Measurements from ENCODE around the gene SLC25A21. TPM values are rescaled to one million over a fixed set of nuclear protein-coding genes. Genes with fewer than 3 reads are reported as not detected.

SLC25A21 gene
- total and polyA plus RNA-seq, 7 experiments from 2014 or later = not detected

DNA sequence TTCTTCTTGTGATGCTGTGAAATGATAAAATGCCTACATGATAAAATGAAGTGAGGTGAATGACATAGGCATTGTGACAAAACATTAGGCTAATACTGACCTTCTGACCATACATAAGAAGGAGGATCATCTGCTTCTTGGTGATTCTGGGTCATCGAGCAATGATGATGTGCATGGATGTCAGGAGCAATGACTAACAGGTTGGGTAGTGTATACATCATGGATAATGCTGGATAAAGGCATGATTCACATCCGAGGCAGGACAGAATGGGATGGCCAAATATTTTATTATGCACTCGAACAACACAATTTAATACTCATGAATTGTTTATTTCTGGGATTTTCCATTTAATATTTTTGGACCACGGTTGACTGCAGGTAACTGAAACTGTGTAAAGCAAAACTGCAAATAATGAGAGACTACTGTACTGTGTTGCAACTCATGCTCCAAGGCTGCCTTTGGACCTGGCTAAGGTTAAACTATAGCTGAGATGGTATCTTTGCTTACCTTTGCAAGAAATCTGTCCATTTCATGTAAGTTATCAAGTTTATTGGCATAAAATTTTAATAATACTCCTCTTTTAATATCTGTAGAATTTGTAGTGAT lies 7.6 kb upstream of the SLC25A21 start:
- H3K36me3 Mint-ChIP-seq = no peaks in the 10 kb centered on the region
- DNase-seq = no peak
- intact Hi-C loops (cut with micrococcal nuclease) = no loop called here
- no peak overlapping the region for H3K4me3 ChIP-seq (ENCODE audit: low read length)
- no peak overlapping the region for H3K27ac ChIP-seq (ENCODE audit: low read depth, low read length)
- CTCF ChIA-PET = interaction anchor here (0.6 kb wide), 1 partner anchor 9 kb away, joined by 5 read pairs; no protein-coding TSS in a partner anchor
- peaks cover 0 to 11% (median 2%) of the 10 kb centered on the region in 11 donors for H3K9me3 Mint-ChIP-seq
- no peak overlapping the region for H3K4me3 Mint-ChIP-seq
- H3K9me3 ChIP-seq (ENCODE audit: control insufficient read depth in 2 of 3, low read length in 3 of 3) = no peaks in the 10 kb centered on the region
- H3K36me3 ChIP-seq (ENCODE audit: control insufficient read depth in 2 of 3, insufficient read depth in 3 of 3, low read length in 3 of 3) = no peaks in the 10 kb centered on the region
- H3K4me1 ChIP-seq (ENCODE audit: control insufficient read depth in 2 of 2, insufficient read depth in 2 of 2, low read length in 2 of 2) = no peaks in the 10 kb centered on the region
- no peaks in the 10 kb centered on the region for H3K27me3 ChIP-seq (ENCODE audit: control insufficient read depth in 2 of 2, insufficient read depth in 2 of 2, low read length in 2 of 2)
- H3K4me1 Mint-ChIP-seq = no peaks in the 10 kb centered on the region
- no peak for ATAC-seq
- POLR2A ChIA-PET = no interaction called here
- no peak overlapping the region for H3K27ac Mint-ChIP-seq
- peaks cover 0 to 4% (median 2%) of the 10 kb centered on the region in 5 donors for H3K27me3 Mint-ChIP-seq

DNA sequence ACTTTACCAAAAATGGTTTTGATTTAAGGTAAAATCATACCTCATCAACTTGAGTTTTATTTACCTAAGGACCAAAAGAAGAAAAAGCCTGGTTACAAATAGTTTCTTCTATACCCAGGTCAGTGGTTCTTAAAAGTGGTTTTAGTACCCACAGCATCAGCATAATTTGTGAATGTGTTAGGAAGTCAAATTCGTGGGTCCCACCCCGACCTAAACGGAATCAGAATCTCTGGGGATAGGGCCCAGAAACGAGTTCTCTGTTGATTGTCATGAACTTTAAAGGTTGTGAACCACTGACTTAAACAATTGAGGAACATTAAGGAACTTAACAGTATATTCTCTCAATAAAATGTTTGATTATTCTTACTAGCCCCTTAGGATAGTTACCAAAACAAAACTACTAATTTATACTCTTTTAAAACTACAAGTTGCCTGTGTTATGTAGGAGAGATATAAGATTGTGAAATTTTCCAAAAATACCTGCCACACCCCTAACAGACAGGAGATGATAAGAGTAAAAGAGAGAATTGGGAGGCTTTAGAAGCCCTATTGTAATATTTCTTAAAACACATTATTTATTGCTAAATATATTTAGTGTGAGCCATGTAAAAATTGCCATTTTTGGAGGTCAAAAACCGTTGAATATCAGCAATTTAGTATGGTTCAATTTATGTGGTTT lies 669 bp upstream of the SLC25A21 start:
- H3K4me3 Mint-ChIP-seq = no peak overlapping the region
- peaks cover 0 to 15% (median 5%) of the 10 kb centered on the region in 11 donors for H3K9me3 Mint-ChIP-seq
- Histone ChIP-seq H3K9me3 (ENCODE audit: control insufficient read depth in 2 of 3, low read length in 3 of 3) (no peaks in the 10 kb centered on the region), H3K36me3 (ENCODE audit: control insufficient read depth in 2 of 3, insufficient read depth in 3 of 3, low read length in 3 of 3) (no peaks in the 10 kb centered on the region), H3K4me1 (ENCODE audit: control insufficient read depth in 2 of 2, insufficient read depth in 2 of 2, low read length in 2 of 2) (no peaks in the 10 kb centered on the region), H3K27me3 (ENCODE audit: control insufficient read depth in 2 of 2, insufficient read depth in 2 of 2, low read length in 2 of 2) (no peaks in the 10 kb centered on the region), H3K4me3 (ENCODE audit: low read length) (no peak overlapping the region), H3K27ac (ENCODE audit: low read depth, low read length) (no peak overlapping the region)
- ChIA-PET CTCF (no interaction called here), POLR2A (no interaction called here)
- no peak overlapping the region for H3K27ac Mint-ChIP-seq
- DNase-seq (no peak), ATAC-seq (no peak)
- no peaks in the 10 kb centered on the region for H3K36me3 Mint-ChIP-seq
- intact Hi-C loops (cut with micrococcal nuclease) = no loop called here
- peaks cover 0 to 3% (median 0%) of the 10 kb centered on the region in 7 donors for H3K4me1 Mint-ChIP-seq
- H3K27me3 Mint-ChIP-seq = peaks cover 16 to 55% (median 25%) of the 10 kb centered on the region in 5 donors

DNA sequence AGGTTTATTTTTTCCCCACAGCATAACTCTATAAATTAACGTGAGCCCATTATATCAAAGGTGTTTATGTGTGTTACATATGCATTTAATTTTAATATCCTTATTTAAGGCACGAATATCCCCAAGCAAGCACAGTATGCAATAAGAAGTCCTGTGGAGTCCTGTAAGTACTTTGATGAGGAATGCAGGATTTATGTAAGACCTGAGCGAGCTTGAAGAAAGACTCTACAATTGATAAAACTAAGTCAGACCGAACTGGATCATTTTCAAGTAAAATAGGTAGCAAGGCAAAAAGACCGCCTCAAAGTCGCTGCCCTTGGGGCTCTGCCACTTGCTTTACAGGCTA lies 755 bp downstream of the SLC25A21 start:
- ChIA-PET CTCF (interaction anchor here (0.6 kb wide), 1 partner anchor 9 kb away, joined by 5 read pairs; no protein-coding TSS in a partner anchor), POLR2A (no interaction called here)
- Mint-ChIP-seq H3K27me3 (peaks cover 16 to 55% (median 23%) of the 10 kb centered on the region in 5 donors), H3K9me3 (peaks cover 0 to 14% (median under 1%) of the 10 kb centered on the region in 11 donors), H3K27ac (no peak overlapping the region), H3K4me3 (peak overlapping the region in 3 of 10 donors; percentile 23 to 53 (median 51)), H3K36me3 (no peaks in the 10 kb centered on the region), H3K4me1 (peaks cover 0 to 3% (median 0%) of the 10 kb centered on the region in 7 donors)
- H3K27me3 ChIP-seq (ENCODE audit: control insufficient read depth in 2 of 2, insufficient read depth in 2 of 2, low read length in 2 of 2) = no peaks in the 10 kb centered on the region
- intact Hi-C loops (cut with micrococcal nuclease) = no loop called here
- ATAC-seq (no peak), DNase-seq (no peak)
- H3K9me3 ChIP-seq (ENCODE audit: control insufficient read depth in 2 of 3, low read length in 3 of 3) = no peaks in the 10 kb centered on the region
- no peak overlapping the region for H3K4me3 ChIP-seq (ENCODE audit: low read length)
- H3K36me3 ChIP-seq (ENCODE audit: control insufficient read depth in 2 of 3, insufficient read depth in 3 of 3, low read length in 3 of 3) = no peaks in the 10 kb centered on the region
- no peaks in the 10 kb centered on the region for H3K4me1 ChIP-seq (ENCODE audit: control insufficient read depth in 2 of 2, insufficient read depth in 2 of 2, low read length in 2 of 2)
- no peak overlapping the region for H3K27ac ChIP-seq (ENCODE audit: low read depth, low read length)

DNA sequence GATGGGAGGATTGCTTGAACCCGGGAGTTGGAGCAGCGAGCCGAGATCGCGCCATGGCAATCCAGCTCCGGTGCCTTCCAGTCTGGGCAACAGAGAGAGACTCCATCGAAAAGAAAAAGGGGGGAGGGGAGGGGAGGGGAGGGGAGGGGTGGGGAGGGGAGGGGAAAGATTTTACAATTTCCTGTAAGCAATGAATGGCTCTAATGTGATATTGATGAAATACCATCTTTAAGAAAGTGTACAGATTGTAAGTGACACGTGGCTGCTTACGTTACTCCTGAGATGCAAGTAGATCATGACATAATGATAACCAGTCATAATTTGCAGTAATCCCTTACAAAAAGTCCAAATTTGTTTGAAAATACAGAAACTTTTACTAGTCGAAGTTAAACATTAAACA lies 1.4 kb downstream of the SLC25A21 start:
- H3K4me1 Mint-ChIP-seq = peaks cover 0 to 3% (median 0%) of the 10 kb centered on the region in 7 donors
- Histone ChIP-seq H3K4me1 (ENCODE audit: control insufficient read depth in 2 of 2, insufficient read depth in 2 of 2, low read length in 2 of 2) (no peaks in the 10 kb centered on the region), H3K27ac (ENCODE audit: low read depth, low read length) (no peak overlapping the region), H3K36me3 (ENCODE audit: control insufficient read depth in 2 of 3, insufficient read depth in 3 of 3, low read length in 3 of 3) (no peaks in the 10 kb centered on the region), H3K4me3 (ENCODE audit: low read length) (no peak overlapping the region), H3K9me3 (ENCODE audit: control insufficient read depth in 2 of 3, low read length in 3 of 3) (no peaks in the 10 kb centered on the region), H3K27me3 (ENCODE audit: control insufficient read depth in 2 of 2, insufficient read depth in 2 of 2, low read length in 2 of 2) (no peaks in the 10 kb centered on the region)
- H3K27ac Mint-ChIP-seq = peak overlapping the region in 1 of 9 donors; percentile 23
- H3K9me3 Mint-ChIP-seq = peaks cover 0 to 13% (median 0%) of the 10 kb centered on the region in 11 donors
- ChIA-PET POLR2A (no interaction called here), CTCF (interaction anchor here (0.6 kb wide), 1 partner anchor 9 kb away, joined by 5 read pairs; no protein-coding TSS in a partner anchor)
- peaks cover 16 to 55% (median 22%) of the 10 kb centered on the region in 5 donors for H3K27me3 Mint-ChIP-seq
- no peak overlapping the region for H3K4me3 Mint-ChIP-seq
- no peaks in the 10 kb centered on the region for H3K36me3 Mint-ChIP-seq
- ATAC-seq (no peak), DNase-seq (no peak)
- intact Hi-C loops (cut with micrococcal nuclease) = no loop called here

DNA sequence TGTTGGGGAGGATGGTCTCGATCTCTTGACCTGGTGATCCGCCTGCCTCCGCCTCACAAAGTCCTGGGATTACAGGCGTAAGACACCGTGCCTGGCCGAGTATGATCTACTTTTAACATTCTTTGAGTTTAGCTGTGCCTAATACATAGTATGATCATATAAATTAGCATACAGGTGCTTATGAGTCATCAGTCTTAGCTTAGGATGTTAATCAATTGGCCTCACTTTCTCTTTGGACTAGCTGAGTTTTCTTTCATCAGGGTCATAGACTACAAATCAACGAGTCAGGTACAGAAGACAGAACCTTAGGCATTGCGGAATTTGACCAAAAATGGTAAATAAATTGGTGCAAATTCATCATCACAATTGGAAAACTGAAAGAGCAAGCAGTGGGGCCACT lies 2.2 kb downstream of the SLC25A21 start:
- H3K27ac ChIP-seq (ENCODE audit: low read depth, low read length) = no peak overlapping the region
- H3K9me3 Mint-ChIP-seq = peaks cover 0 to 13% (median 2%) of the 10 kb centered on the region in 11 donors
- intact Hi-C loops (cut with micrococcal nuclease) = no loop called here

DNA sequence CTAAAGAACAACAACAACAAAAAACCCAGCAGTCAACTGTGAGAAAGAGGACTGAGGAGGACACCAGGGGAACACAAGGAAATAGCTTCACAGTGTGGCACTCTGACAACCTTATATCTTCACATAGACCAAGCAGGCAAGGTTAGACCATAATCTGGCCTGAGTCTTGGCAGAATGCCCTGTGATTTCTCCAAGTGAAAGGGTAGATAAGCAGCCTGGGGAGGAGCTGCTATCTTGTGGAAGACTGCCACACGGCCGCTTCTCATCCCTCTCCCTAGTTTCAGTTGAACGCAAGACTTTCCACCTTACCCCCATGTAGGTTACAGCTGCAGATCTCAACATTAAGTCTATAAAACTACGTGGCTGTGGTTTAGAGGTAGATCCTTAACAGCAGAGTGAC lies 3.7 kb downstream of the SLC25A21 start:
- Mint-ChIP-seq H3K27ac (no peak overlapping the region), H3K9me3 (peaks cover 0 to 9% (median 4%) of the 10 kb centered on the region in 11 donors), H3K4me3 (no peak overlapping the region), H3K27me3 (peaks cover 5 to 43% (median 18%) of the 10 kb centered on the region in 5 donors), H3K4me1 (peaks cover 0 to 3% (median 0%) of the 10 kb centered on the region in 7 donors), H3K36me3 (no peaks in the 10 kb centered on the region)
- DNase-seq = no peak
- Histone ChIP-seq H3K27me3 (ENCODE audit: control insufficient read depth in 2 of 2, insufficient read depth in 2 of 2, low read length in 2 of 2) (no peaks in the 10 kb centered on the region), H3K27ac (ENCODE audit: low read depth, low read length) (no peak overlapping the region), H3K4me1 (ENCODE audit: control insufficient read depth in 2 of 2, insufficient read depth in 2 of 2, low read length in 2 of 2) (no peaks in the 10 kb centered on the region), H3K4me3 (ENCODE audit: low read length) (no peak overlapping the region), H3K9me3 (ENCODE audit: control insufficient read depth in 2 of 3, low read length in 3 of 3) (no peaks in the 10 kb centered on the region), H3K36me3 (ENCODE audit: control insufficient read depth in 2 of 3, insufficient read depth in 3 of 3, low read length in 3 of 3) (no peaks in the 10 kb centered on the region)
- intact Hi-C loops (cut with micrococcal nuclease) = no loop called here
- ATAC-seq = no peak
- POLR2A ChIA-PET = no interaction called here
- CTCF ChIA-PET = no interaction called here

More for the DNA sequence above, 2.2 kb downstream of the SLC25A21 start:
- ChIA-PET CTCF (no interaction called here), POLR2A (no interaction called here)
- Histone ChIP-seq H3K9me3 (ENCODE audit: control insufficient read depth in 2 of 3, low read length in 3 of 3) (no peaks in the 10 kb centered on the region), H3K4me1 (ENCODE audit: control insufficient read depth in 2 of 2, insufficient read depth in 2 of 2, low read length in 2 of 2) (no peaks in the 10 kb centered on the region), H3K4me3 (ENCODE audit: low read length) (no peak overlapping the region), H3K27me3 (ENCODE audit: control insufficient read depth in 2 of 2, insufficient read depth in 2 of 2, low read length in 2 of 2) (no peaks in the 10 kb centered on the region), H3K36me3 (ENCODE audit: control insufficient read depth in 2 of 3, insufficient read depth in 3 of 3, low read length in 3 of 3) (no peaks in the 10 kb centered on the region)
- DNase-seq (no peak), ATAC-seq (no peak)
- Mint-ChIP-seq H3K27me3 (peaks cover 16 to 55% (median 22%) of the 10 kb centered on the region in 5 donors), H3K27ac (no peak overlapping the region), H3K36me3 (no peaks in the 10 kb centered on the region), H3K4me3 (no peak overlapping the region), H3K4me1 (peaks cover 0 to 3% (median 0%) of the 10 kb centered on the region in 7 donors)

Data from naive thymus-derived CD4-positive, alpha-beta T cell (primary cell).